Osteocyte (in vitro differentiated cells): ENCODE measurements around the gene PDE6B. TPM values are rescaled to one million over a fixed set of nuclear protein-coding genes. Genes with fewer than 3 reads are reported as not detected.

Source experiments
- DNase-seq: peaks from one replicate; pipeline ENCODE4 v3.0.0; 2021; ENCODE audit warnings: mixed read lengths; ENCODE audit not compliant: unreplicated experiment; ENCODE audit errors: extremely low spot score
- H3K27ac Mint-ChIP-seq: one replicate; pipeline ENCODE4 v1.8.0; 2021; ENCODE audit warnings: mild to moderate bottlenecking, mixed read lengths; ENCODE audit not compliant: unreplicated experiment
- H3K27me3 Mint-ChIP-seq: one replicate; pipeline ENCODE4 v1.8.0; 2021; ENCODE audit warnings: mixed read lengths; ENCODE audit not compliant: unreplicated experiment
- H3K36me3 Mint-ChIP-seq: one replicate; pipeline ENCODE4 v1.8.0; 2021; ENCODE audit warnings: mixed read lengths; ENCODE audit not compliant: unreplicated experiment
- H3K4me1 Mint-ChIP-seq: one replicate; pipeline ENCODE4 v1.8.0; 2021; ENCODE audit warnings: mixed read lengths; ENCODE audit not compliant: unreplicated experiment
- H3K4me3 Mint-ChIP-seq: one replicate; pipeline ENCODE4 v1.8.0; 2021; ENCODE audit warnings: mild to moderate bottlenecking, moderate library complexity, mixed read lengths; ENCODE audit not compliant: unreplicated experiment
- H3K9me3 Mint-ChIP-seq: one replicate; pipeline ENCODE4 v1.8.0; 2021; ENCODE audit warnings: mixed read lengths; ENCODE audit not compliant: unreplicated experiment
- total RNA-seq: library from RNA; stranded (reverse); gene quantifications from 2 replicates; pipeline ENCODE4 v1.2.1, GENCODE V29; 2021
- TF ChIP-seq, protein P1 (sequence below): fragments of 200-600 bp; sonication (generic); IDR thresholded peaks from 2 replicates; pipeline ENCODE4 v1.5.0; 2021; ENCODE audit warnings: antibody characterized with exemption, mild to moderate bottlenecking, moderate library complexity

Gene PDE6B
- total RNA-seq, 1 donor from 2014 or later = 1.6 TPM

DNA sequence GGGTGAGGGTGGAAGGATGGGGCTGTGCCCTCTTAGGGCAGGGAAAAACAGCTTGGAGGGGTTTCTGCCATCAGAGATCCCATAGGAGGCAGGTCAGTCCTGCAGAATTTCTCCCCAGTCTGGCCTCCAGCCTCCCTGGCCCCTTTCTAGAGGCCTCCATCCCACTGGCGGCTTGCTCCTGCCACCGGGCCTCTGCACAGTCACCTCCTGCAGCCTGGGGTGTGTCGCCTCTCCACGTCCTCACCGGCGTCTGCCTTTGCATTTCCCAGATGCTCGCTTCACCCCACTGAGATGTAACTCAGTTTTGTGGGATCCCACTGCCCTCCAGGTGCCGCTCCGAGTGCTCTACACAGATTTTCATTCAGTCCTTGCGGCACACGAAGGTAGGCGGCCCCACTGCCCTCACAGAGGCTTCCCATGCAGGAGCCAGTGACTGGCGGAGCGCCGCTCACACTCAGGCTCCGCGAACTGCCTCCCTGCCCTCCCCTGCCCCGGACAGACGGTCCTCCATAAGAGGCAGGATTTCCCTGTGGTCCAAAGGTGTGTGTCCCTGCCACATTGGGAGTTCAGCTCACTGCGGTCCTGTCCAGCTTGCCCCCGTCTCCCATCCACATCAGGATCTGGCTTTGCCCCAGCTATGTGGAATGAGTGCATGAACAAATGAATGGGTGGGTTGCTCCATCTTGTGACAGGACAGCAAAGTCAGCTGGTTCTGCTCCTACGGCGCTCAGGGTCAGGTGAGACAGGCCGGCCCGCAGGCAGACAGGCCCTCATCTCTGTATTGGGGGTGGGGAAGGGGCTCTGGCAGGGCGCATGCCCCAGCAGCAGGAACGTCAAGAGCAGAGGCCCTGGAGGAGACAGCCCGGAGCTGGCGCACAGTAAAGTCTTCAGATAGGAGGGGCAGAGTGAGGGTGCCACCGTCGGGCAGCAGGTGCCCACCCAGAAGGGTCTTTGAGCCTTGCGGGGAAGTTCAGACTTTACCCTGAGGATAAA lies 46.6 kb upstream of the PDE6B start:
- Mint-ChIP-seq H3K27ac (no peak overlapping the region), H3K4me1 (peaks cover 9% of the 10 kb centered on the region), H3K36me3 (no peaks in the 10 kb centered on the region), H3K4me3 (no peak overlapping the region), H3K9me3 (no peaks in the 10 kb centered on the region), H3K27me3 (peaks cover 41% of the 10 kb centered on the region)
- TF ChIP-seq, protein P1, sequence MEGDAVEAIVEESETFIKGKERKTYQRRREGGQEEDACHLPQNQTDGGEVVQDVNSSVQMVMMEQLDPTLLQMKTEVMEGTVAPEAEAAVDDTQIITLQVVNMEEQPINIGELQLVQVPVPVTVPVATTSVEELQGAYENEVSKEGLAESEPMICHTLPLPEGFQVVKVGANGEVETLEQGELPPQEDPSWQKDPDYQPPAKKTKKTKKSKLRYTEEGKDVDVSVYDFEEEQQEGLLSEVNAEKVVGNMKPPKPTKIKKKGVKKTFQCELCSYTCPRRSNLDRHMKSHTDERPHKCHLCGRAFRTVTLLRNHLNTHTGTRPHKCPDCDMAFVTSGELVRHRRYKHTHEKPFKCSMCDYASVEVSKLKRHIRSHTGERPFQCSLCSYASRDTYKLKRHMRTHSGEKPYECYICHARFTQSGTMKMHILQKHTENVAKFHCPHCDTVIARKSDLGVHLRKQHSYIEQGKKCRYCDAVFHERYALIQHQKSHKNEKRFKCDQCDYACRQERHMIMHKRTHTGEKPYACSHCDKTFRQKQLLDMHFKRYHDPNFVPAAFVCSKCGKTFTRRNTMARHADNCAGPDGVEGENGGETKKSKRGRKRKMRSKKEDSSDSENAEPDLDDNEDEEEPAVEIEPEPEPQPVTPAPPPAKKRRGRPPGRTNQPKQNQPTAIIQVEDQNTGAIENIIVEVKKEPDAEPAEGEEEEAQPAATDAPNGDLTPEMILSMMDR = no peak
- DNase-seq = peak; percentile 76

DNA sequence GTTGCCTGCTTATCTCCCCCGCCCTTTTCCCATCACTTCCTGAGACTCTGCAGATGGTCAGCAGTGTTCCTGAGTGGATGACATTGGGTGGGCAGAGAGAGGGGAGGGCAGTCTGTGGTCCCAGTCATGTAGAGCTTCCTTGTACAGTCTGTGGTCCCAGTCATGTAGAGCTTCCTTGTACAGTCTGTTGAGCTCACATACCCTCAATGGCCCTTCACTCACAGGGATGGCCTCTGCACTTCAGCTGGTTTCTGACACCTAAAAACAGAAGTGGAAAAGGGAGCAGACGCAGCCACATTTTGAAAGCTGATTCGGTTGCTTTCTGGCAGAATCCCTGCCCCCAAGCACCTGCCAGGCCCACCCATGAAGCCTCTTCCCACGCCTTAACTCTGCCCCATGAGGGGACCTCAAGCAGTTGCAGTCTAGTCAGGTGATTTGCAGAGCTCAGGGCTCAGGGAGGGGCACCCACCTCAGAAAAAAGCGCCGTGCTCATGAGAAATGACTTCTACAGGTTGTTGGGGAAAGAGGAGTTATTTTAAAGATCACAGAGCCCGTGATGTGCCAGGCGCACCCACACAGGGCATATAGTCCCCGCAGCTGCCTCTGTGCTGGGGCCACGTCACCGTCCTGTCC lies 45.7 kb upstream of the PDE6B start:
- no peak overlapping the region for H3K4me3 Mint-ChIP-seq
- H3K27ac Mint-ChIP-seq = no peak overlapping the region
- H3K36me3 Mint-ChIP-seq = no peaks in the 10 kb centered on the region
- DNase-seq = peak; percentile 51
- H3K4me1 Mint-ChIP-seq = peaks cover 6% of the 10 kb centered on the region
- TF ChIP-seq, protein P1 = no peak
- peaks cover 6% of the 10 kb centered on the region for H3K9me3 Mint-ChIP-seq
- H3K27me3 Mint-ChIP-seq = peaks cover 33% of the 10 kb centered on the region

DNA sequence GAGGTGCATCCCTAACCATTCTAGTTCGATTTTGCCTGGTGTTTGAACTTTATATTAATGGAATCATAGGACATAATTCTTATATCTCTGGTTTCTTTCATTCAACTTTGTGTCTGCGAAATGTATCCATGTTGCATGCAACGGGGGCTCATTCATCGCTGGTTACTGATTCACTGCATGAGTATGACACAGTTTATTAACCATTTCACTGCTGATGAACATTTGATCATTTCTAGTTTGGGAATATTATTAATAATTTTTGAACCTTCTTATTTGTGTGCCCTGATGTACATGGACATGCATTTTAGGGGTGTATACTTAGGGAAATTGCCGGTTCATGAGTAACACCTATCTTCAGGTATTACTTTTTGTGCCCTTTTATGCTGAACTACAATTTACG lies 44.2 kb upstream of the PDE6B start:
- Mint-ChIP-seq H3K27me3 (peaks cover 35% of the 10 kb centered on the region), H3K4me3 (no peak overlapping the region), H3K9me3 (peaks cover 6% of the 10 kb centered on the region), H3K4me1 (peaks cover 6% of the 10 kb centered on the region), H3K27ac (no peak overlapping the region), H3K36me3 (no peaks in the 10 kb centered on the region)
- TF ChIP-seq, protein P1 = no peak
- no peak for DNase-seq

DNA sequence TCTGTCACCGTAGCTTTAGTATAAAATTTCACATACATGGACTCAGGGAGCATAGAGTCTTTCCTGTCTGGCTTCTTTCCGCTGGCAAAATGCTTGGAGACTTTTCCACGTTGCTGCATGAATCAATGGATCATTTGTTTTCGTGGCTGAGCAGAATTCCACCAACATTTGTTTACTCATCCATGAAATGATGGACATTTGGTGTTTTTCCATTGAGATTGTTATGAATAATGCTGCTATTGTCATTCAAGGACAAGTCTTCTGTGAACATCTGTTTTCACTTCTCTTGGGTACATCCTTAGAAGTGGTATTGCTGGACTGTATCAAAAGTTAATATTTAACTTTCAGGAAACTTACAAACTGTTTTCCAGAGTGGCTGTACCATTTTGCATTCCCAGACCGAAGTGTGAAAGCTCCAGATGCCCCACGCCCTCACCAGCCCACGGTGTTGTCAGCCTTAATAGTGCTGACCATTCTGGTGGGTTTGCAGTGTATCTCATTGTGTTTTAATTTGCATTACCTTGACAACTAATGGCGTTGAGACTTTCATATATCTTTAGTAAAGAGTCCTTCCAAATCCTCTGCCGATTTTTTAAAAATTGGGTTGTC lies 43.5 kb upstream of the PDE6B start:
- peaks cover 6% of the 10 kb centered on the region for H3K4me1 Mint-ChIP-seq
- H3K9me3 Mint-ChIP-seq = peaks cover 6% of the 10 kb centered on the region
- no peaks in the 10 kb centered on the region for H3K36me3 Mint-ChIP-seq
- TF ChIP-seq, protein P1 = no peak
- DNase-seq = no peak
- peaks cover 35% of the 10 kb centered on the region for H3K27me3 Mint-ChIP-seq
- no peak overlapping the region for H3K27ac Mint-ChIP-seq
- H3K4me3 Mint-ChIP-seq = no peak overlapping the region

DNA sequence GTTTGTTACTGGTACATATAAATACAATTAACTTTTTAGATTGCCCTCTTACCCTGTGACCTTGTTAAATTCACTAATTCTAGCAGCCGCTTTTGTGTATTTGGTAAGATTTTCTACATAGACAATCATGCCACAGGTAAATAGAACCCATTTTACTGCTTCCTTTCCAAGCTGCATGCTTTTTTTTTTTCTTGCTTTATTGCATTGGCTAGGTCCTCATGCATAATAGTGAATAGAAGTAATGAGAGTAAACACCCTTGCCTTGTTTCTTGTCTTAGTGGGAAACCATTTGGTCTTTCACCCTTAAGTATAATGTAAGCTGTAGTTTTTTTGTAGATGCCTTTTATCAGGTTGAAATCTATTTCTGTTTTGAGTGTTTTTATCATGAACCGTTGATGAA lies 41.6 kb upstream of the PDE6B start:
- H3K27me3 Mint-ChIP-seq = peaks cover 20% of the 10 kb centered on the region
- no peaks in the 10 kb centered on the region for H3K36me3 Mint-ChIP-seq
- H3K9me3 Mint-ChIP-seq = peaks cover 10% of the 10 kb centered on the region
- TF ChIP-seq, protein P1 = no peak
- DNase-seq = no peak
- H3K4me1 Mint-ChIP-seq = no peaks in the 10 kb centered on the region
- no peak overlapping the region for H3K27ac Mint-ChIP-seq
- no peak overlapping the region for H3K4me3 Mint-ChIP-seq
